ENCODE data around the gene SNX33.
A peak's percentile ranks its signal among the peaks of the same experiment; 100 is the strongest.
"Not testable (repeated sequence)": the region's sequence is repeated elsewhere in the genome, so short reads cannot be mapped to it uniquely, and the experiment has no call there.

The SNX33 gene, protein sequence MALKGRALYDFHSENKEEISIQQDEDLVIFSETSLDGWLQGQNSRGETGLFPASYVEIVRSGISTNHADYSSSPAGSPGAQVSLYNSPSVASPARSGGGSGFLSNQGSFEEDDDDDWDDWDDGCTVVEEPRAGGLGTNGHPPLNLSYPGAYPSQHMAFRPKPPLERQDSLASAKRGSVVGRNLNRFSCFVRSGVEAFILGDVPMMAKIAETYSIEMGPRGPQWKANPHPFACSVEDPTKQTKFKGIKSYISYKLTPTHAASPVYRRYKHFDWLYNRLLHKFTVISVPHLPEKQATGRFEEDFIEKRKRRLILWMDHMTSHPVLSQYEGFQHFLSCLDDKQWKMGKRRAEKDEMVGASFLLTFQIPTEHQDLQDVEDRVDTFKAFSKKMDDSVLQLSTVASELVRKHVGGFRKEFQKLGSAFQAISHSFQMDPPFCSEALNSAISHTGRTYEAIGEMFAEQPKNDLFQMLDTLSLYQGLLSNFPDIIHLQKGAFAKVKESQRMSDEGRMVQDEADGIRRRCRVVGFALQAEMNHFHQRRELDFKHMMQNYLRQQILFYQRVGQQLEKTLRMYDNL

DNA sequence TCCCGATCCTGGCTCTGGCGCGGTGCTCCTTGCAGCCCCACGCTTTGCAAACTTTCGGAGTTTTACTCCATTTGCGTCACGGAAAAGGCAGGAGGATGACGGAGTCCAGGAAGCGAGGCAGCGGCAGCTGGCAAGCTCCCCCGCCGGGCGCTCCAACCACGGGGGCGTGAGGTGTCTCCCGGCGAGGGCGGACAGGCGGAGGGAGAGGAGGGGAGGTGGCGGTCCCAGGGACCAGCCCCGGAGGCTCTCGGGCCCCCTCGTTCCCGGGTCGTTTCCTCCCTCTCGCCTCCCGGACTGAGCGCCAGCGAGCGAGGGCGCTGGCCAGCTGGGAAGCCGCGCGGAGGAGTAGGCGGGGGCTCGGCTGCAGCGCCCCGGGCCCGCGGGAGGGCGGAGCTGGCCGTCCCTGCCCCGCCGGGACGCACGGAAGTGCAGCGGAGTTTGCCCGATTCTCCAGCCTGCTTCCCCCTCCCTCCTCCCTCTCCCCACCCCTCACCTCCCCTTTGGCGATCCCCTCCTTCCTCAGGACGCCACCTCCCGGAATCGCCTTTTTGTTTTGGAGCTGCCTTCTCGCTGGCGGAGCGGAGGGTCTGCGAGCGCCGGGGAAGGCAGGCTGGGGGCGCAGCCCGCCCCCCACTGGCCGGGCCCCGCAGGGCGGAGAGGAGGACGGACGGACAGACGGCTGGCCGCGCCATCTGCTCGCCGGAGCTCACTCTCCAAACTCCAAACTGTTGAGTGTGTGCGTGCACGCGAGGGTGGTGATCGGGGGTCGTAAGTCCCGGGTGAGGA lies at the start of gene SNX33:
Gene SNX33 (plus strand): TSS at position 543 of the 786 bp plus-strand sequence. CDS start 1,191 bp downstream, outside the sequence.
- DNase-seq (ENCODE audit: low read depth) = peak; percentile 16

- no peak for DNase-seq (ENCODE audit: low read depth)
Measured at GRCh38 chr15:75598361-75598760, 49.4 kb upstream of the SNX33 start.

GRCh38 chr15:75599401-75599800 lies 48.3 kb upstream of the SNX33 start:
- DNase-seq (ENCODE audit: low read depth) = no peak

DNA sequence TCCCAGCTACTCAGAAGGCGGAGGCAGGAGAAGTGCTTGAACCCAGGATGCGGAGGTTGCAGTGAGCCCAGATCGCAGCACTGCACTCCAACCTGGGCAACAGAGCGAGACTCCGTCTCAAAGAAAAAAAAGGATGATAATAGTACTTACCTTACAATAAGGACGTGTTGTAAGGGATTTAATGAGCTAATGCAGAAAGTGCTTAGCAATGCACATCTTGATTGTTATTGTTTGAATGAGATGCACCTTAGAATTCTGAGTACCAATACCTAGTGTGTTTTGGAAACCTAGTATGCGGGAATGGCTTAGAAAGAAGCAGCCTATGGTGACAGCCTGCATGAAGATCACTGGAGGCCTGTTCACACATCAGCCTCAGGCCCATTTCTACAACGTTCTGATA lies 41.7 kb upstream of the SNX33 start:
- no peak for DNase-seq (ENCODE audit: low read depth)

GRCh38 chr15:75606711-75607699 lies 40.7 kb upstream of the SNX33 start:
- no peak for DNase-seq (ENCODE audit: low read depth)

DNA sequence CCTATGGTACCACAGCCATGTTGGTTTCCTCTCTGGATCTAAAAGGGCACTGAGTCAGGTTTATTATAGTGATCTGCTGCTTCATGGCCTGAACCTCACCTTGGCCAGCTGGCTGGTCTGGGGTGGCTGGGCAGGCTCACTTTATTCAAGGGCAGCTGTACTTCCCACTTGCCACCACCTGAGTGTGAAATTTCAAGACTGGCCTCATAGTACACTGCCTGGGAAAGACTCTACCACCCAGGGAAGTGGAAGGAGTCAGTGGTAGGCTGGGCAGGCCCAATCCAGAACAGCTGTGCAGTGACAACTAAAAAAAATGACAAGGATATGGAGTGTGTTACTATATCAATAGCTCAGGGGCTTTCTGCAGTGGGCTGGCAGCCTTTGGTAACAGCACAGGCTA lies 30.9 kb upstream of the SNX33 start:
- DNase-seq (ENCODE audit: low read depth) = no peak

DNA sequence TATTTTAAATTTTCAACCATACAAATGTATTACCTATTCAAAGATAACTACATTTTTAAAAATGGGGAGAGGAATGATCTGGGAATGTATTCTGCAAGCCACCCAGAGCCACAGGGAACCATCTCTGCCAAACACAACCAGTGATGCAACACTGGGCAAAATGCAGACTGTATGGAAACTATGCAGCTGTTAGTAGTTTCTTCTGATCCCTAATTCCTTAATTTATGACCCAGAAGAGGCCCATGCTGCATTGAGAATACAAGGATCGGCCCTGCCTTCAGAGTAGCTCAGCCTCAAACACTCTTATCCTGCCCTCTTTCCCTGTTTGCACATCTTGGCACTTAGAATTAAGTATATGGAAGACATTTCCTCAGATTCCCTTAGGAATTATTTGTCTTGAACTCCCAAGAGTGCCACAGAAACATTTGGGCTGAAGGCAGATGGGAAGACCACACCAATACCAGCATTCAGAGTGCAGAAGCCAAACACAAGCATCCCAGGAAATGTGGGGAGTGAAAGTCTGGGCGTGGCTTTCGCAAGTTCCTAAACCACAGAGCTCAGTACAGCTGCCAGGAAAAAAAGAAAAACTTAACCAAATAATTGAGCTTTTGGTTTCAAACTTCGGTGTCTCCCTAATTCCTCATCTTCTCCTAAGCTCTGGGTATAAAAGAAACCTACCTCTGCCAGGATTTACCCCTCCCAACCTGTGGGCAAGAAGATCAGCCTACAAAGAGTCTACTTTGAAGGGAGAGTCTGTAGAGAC lies 27.5 kb upstream of the SNX33 start:
- no peak for DNase-seq (ENCODE audit: low read depth)

GRCh38 chr15:75620841-75621391 lies 26.8 kb upstream of the SNX33 start:
- DNase-seq (ENCODE audit: low read depth) = no peak

DNA sequence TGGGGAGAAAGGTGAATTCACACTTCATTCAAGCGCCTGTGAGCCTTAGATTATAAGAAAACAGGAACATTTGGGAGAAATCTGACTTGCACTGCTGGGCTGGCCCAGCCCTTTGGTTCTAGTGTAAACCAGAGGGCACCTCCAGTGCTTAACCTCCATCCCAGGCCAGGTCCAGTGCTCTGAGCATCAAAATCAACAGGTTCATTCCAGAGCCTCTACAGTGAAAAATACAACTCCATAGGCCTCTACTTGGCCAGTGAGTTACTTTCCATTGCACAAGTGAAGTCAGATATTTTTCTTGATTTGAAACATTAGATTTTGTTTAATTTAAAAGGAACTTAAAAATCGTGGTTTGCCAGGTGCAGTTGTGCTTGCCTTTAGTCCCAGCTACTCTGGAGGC lies 25.2 kb upstream of the SNX33 start:
- no peak for DNase-seq (ENCODE audit: low read depth)

DNA sequence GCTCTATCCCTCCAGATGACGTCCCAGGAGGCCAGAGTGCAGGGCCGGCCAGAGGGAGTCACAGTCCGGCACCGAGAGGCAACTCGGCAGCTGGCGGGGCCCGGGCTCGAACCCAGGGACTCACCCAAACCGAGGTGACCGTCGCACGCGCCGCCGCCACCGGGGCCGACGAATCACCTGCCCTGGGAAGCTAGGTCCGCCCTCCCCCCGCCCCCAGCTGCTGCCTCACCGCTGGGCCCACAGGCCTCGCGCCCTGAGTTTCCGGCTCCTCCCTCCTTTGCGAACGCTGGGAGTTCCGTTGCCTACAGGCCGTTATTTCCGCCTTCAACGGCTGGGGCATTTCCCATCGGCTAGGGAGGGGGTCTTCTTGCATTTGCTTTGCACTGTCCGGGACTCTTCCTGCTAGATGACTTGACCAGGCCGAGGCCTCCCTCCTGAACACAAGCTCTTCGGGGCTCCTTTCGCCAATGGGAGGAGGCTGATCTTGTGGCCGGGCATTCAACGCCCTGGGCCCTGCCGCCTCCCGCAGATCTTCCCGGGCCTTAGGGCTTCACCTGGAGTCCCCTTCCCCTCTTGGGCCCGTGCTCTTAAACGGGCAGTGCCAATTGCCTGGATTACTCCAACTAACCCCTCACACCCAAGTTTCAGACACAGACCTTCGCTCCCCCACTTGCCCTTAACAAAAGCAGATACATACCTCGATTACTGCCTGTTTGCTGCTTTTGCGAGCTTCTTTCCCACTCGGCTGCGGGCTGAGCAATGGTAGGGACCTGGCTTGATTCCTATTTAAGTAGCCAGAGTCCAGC lies 22.0 kb upstream of the SNX33 start, which contains the start of gene SNUPN:
Gene SNUPN (minus strand): TSS at position 184 of the 806 bp plus-strand sequence. CDS start 4,674 bp downstream, outside the sequence.
- DNase-seq (ENCODE audit: low read depth) = peak; percentile 84

DNA sequence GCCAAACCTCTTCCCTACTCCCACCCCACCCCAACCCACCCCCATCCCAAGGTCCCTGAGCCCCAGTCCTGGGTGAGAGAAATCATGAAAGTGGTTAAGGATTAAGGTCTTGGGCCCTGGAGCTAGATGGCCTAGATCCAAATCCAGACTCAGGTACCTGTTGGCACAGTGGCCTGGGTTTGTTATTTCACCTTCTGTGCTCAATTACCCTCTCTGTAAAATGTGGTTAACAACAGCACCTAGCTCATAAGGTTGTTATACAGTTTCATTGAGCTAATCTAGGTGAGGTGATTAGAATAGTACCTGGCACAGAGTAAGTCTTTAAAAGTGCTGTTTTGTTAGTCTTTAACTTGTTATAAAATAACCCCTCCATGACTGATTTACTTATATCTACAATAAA lies 15.8 kb upstream of the SNX33 start:
- no peak for DNase-seq (ENCODE audit: low read depth)

DNA sequence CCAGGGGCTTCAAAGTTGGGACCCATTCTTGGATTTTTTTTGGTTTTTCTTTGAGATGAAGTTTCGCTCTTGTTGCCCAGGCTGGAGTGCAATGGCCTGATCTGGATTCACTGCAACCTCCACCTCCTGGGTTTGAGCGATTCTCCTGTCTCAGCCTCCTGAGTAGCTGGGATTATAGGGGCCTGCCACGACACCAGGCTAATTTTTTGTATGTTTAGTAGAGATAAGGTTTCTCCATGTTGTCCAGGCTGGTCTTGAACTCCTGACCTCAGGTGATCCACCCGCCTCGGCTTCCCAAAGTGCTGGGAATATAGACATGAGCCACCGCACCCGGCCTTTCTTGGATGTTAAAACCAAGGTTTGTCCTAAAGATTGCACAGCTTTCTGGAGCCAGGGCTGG lies 13.8 kb upstream of the SNX33 start:
- DNase-seq (ENCODE audit: low read depth) = not testable (repeated sequence)

- DNase-seq (ENCODE audit: low read depth) = no peak
Measured at GRCh38 chr15:75636026-75636425, 11.7 kb upstream of the SNX33 start.

DNA sequence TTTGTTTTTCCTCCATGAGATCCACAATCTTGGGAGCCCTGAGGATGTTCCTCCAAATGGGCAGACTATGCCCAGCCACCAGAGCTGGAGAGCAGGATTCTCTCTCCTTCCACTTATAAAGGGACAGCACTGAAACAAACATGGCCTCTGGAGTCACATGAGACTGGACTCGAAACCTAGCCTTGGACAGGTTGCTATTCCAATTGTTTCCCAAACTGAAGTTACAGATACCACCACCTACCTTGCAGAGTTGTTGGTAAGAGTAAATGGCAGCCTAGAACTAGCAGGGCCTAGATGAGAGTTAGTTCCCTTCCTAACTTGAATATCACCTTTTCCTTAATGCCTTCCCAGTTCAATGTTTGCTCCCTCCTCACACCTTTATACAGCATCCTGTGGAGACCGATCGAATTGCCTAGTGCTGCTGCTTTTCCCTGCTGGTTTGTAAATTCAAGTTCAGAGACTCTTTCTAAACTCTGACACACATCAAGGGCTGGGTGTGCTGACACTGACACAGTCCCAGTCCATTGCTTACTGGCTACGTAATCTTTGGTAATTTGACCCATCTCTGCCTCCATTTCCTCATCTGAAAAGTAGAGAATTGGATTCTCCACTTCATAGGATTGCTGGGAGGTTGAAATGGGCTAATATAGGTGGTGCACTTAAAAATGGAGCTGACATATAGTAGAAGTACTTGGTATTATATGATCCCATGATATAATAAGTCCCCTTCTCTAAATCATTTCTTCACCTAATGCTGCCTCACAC lies 10.3 kb upstream of the SNX33 start:
- DNase-seq (ENCODE audit: low read depth) = no peak

GRCh38 chr15:75639191-75639708 lies 8.5 kb upstream of the SNX33 start:
- no peak for DNase-seq (ENCODE audit: low read depth)

DNA sequence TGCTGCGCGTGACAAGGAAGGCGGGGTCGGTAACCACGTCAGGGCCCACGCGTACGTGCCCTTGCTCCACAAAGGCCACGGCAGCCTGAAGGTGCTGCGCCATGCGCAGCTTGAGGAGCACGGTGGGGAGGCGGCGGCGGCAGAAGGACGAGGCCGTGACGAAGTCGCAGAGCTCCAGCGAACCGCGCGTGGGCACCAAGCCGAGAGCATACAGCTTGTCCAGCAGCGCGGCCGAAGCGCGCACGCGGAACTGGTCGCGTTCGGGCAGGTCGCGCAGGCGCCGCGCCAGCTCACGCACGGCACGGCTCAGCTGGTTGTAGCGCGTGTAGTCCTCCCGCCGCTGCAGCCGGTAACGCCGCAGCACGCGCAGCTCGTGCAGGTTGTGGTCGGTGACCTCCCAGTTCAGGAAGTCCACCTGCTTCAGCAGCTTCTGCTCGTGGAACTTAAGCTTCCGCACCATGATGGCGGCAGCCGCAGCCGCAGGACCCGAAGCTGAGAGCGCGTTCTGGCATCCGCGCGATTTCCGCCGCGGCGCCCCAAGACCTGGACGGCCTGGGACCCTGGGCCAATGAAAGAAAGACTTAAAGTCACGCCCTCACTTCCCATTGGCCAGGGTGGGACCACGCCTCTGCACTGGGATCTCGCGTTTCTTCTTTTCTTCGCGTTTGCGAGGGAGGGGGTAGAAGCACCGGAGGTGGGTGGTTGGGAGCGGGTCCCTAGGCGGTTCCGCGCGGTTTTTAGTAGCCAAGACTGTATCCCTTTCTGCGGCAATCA lies 7.8 kb upstream of the SNX33 start, which contains the start of gene IMP3:
Gene IMP3 (minus strand): TSS at position 516 of the 774 bp plus-strand sequence. CDS start 56 bp downstream, at position 460.
- peak; percentile 82 for DNase-seq (ENCODE audit: low read depth)

DNA sequence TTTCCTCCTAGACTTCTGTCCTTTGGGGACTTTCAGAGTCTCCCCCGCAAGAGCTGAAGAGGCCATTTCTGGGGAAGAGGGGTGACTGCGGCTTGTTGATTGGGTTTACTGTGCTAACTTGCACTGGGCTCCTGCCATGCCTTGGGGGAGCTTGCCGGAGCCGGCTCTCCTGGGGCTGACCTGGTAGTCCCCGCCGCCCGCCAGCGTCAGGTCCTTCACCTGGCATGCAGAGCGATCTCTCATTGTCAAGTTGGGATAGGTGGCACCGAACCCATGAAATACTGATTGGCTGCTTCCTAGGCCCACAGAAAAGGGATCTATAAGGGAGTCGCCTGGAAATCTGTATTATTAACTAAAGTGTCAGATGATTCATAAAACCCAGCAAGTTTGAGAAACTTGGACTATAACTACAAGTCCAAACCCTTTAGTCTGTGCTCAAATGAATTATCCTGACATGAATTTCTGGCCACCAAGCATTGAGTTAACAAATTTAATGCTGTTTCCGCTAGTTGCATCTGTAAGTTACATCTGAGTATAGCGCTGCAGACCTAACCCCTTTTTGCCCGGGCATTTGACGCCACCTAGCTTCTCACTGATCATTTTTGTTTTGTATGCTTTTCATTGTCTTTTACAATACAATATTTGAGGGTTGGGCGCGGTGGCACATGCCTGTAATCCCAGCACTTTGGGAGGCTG lies 7.1 kb upstream of the SNX33 start:
- peak; percentile 41 for DNase-seq (ENCODE audit: low read depth)
